Measurements from ENCODE around the gene CHRDL2. TPM values are rescaled to one million over a fixed set of nuclear protein-coding genes. Genes with fewer than 3 reads are reported as not detected.
"Not testable (repeated sequence)": the region's sequence is repeated elsewhere in the genome, so short reads cannot be mapped to it uniquely, and the experiment has no call there.

Gene CHRDL2
- total RNA-seq, 1 donor from 2014 or later = not detected

DNA sequence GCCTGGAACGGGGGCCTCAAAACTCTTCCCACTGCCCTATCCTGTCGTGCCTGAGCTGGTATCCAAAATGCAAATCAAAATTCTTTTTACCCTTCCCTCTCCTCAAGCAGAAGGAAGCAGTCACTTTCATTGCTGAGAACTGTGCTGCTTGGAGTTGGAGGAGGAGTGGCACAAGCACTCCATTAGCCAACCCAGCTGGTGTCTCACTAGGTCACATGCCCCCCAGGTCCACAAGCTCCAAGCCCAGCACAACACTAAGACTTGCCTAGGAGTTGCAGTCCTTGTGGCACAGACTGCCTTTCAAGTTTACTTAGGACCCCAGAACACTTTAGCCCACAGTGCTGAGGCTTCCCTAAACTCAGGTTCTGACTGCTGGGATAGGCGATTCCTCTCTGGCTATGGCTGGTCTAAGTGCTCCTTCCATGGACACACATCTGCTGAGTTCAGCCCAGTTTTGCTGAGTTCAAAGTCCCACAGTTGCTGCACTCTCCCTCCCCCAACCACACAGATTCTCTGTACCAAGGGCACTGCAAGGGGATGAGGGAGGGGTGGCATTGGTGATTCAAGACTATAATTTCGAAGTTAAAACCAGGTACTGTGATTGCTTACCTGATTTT, 68.6 kb downstream of the CHRDL2 start:
- intact Hi-C loops (cut with DNase I) = no loop called here
- TF ChIP-seq, protein P1, sequence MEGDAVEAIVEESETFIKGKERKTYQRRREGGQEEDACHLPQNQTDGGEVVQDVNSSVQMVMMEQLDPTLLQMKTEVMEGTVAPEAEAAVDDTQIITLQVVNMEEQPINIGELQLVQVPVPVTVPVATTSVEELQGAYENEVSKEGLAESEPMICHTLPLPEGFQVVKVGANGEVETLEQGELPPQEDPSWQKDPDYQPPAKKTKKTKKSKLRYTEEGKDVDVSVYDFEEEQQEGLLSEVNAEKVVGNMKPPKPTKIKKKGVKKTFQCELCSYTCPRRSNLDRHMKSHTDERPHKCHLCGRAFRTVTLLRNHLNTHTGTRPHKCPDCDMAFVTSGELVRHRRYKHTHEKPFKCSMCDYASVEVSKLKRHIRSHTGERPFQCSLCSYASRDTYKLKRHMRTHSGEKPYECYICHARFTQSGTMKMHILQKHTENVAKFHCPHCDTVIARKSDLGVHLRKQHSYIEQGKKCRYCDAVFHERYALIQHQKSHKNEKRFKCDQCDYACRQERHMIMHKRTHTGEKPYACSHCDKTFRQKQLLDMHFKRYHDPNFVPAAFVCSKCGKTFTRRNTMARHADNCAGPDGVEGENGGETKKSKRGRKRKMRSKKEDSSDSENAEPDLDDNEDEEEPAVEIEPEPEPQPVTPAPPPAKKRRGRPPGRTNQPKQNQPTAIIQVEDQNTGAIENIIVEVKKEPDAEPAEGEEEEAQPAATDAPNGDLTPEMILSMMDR (IDR thresholded peaks at IDR 0.05) = no peak

DNA sequence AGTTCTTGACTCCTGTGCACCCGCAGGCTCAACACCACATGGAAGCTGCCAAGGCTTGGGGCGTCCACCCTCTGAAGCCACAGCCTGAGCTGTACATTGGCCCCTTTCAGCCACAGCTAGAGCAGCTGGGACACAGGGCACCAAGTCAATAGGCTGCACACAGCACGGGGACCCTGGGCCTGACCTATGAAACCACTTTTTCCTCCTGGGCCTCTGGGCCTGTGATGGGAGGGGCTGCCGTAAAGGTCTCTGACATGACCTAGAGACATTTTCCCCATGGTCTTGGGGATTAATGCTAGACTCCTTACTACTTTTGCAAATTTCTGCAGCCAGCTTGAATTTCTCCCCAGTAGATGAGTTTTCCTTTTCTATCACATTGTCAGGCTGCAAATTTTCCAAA, 72.1 kb downstream of the CHRDL2 start:
- H3K4me3 ChIP-seq; H3K36me3 ChIP-seq; H3K27ac ChIP-seq; H3K9me3 ChIP-seq; DNase-seq (ENCODE audit: low spot score in 2 of 2); H3K4me1 ChIP-seq; H3K27me3 ChIP-seq; intact Hi-C loops (cut with DNase I): not testable (repeated sequence)

More for the DNA sequence above, 68.6 kb downstream of the CHRDL2 start:
- no peaks in the 10 kb centered on the region for H3K27me3 ChIP-seq
- no peaks in the 10 kb centered on the region for H3K4me1 ChIP-seq
- no peaks in the 10 kb centered on the region for H3K9me3 ChIP-seq
- no peak overlapping the region for H3K27ac ChIP-seq
- no peak overlapping the region for H3K4me3 ChIP-seq
- H3K36me3 ChIP-seq = peaks cover 0 to 5% of the 10 kb centered on the region in 2 donors
- DNase-seq (ENCODE audit: low spot score in 2 of 2) = no peak

DNA sequence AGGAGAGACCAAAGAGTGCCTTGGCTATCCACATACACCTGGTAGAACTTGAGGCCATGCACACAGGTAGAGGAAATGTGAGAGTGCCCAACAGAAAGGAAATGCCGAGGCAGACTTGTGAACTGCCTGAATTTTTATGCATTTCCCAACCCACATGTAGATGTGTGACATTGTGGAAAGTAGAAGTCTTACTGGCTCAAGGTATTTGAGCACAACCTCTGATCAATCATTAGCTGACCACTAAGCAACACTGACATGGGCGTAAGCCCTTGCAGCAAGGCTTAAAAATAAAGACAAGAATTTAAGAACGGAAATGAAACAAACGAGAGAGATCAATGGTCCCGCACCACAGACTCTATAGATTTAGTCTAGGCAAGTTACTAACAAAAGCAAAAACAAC, 76.2 kb downstream of the CHRDL2 start:
- Histone ChIP-seq H3K4me3 (no peak overlapping the region), H3K27ac (no peak overlapping the region), H3K27me3 (no peaks in the 10 kb centered on the region), H3K36me3 (no peaks in the 10 kb centered on the region), H3K4me1 (no peaks in the 10 kb centered on the region), H3K9me3 (no peaks in the 10 kb centered on the region)
- no peak for DNase-seq (ENCODE audit: low spot score in 2 of 2)
- intact Hi-C loops (cut with DNase I) = no loop called here
- TF ChIP-seq, protein P1 (IDR thresholded peaks at IDR 0.05) = no peak

DNA sequence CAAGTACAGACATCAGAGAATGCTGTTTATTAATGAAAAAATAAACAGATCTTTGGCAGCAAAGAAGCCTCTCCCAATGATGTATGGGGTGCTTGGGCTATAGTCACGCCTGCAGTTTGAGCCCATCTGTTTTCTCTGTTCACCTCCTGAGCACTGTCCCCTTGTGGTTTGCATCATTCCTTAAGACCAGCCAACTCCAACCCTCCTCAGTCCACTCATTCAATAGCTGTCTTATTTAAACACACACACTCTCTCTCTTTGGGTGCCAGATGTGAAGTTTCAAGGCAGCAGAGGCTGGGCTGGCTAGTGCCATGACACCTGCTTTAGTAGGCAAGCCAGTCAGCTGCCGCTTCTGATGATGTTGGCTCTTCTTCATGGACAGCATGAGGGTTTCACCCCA, 80.7 kb downstream of the CHRDL2 start:
- H3K27me3 ChIP-seq = no peaks in the 10 kb centered on the region
- intact Hi-C loops (cut with DNase I) = no loop called here
- H3K27ac ChIP-seq = no peak overlapping the region
- H3K4me3 ChIP-seq = no peak overlapping the region
- no peaks in the 10 kb centered on the region for H3K4me1 ChIP-seq
- DNase-seq (ENCODE audit: low spot score in 2 of 2) = no peak
- no peaks in the 10 kb centered on the region for H3K36me3 ChIP-seq
- no peaks in the 10 kb centered on the region for H3K9me3 ChIP-seq
- TF ChIP-seq, protein P1 (IDR thresholded peaks at IDR 0.05) = no peak

DNA sequence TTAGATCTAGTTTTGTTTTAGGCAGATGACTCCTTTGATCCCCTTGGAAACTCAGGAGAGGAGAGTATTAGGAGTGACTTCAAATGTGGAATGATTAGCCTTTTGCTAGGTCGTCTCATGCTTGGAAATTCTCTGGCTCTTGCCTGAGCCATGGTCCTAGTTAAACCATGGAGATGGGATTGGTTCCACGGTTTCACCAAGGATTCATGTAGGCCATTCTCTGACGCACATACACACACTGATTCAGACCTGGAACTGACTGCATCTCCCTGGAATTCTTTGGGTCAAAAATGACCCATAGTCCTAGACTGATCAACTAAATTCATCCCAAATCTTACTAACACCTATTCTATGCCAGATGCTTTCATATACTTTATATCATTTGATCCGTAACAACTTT, 82.3 kb downstream of the CHRDL2 start:
- Histone ChIP-seq H3K36me3 (no peaks in the 10 kb centered on the region), H3K27me3 (no peaks in the 10 kb centered on the region), H3K4me1 (no peaks in the 10 kb centered on the region), H3K4me3 (no peak overlapping the region), H3K27ac (no peak overlapping the region), H3K9me3 (no peaks in the 10 kb centered on the region)
- TF ChIP-seq, protein P1 (IDR thresholded peaks at IDR 0.05) = no peak
- intact Hi-C loops (cut with DNase I) = no loop called here
- no peak for DNase-seq (ENCODE audit: low spot score in 2 of 2)

DNA sequence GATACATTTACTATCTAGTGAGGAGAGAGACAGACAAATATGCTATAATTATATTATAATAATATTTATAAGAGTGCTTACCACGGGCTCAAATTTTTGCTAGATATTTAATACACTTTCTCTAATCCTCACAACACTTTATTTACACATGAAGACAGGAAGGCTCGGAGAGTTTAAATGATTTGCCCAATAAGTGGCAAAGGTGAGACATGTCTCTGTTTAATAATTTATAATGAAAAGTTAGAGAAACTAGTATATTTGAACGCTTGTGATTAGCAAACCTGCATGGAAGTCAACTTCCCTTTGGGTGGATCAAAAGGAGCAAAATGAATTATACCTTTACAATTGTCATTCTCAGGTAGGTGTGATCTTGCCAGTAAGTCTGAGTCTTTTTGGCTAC, 83.4 kb downstream of the CHRDL2 start:
- no peak overlapping the region for H3K27ac ChIP-seq
- no peaks in the 10 kb centered on the region for H3K27me3 ChIP-seq
- TF ChIP-seq, protein P1 (IDR thresholded peaks at IDR 0.05) = no peak
- no peaks in the 10 kb centered on the region for H3K4me1 ChIP-seq
- no peak for DNase-seq (ENCODE audit: low spot score in 2 of 2)
- H3K9me3 ChIP-seq = no peaks in the 10 kb centered on the region
- no peaks in the 10 kb centered on the region for H3K36me3 ChIP-seq
- H3K4me3 ChIP-seq = no peak overlapping the region
- intact Hi-C loops (cut with DNase I) = no loop called here
